ENCODE measurements around the gene ECM1.

ECM1 gene

DNA sequence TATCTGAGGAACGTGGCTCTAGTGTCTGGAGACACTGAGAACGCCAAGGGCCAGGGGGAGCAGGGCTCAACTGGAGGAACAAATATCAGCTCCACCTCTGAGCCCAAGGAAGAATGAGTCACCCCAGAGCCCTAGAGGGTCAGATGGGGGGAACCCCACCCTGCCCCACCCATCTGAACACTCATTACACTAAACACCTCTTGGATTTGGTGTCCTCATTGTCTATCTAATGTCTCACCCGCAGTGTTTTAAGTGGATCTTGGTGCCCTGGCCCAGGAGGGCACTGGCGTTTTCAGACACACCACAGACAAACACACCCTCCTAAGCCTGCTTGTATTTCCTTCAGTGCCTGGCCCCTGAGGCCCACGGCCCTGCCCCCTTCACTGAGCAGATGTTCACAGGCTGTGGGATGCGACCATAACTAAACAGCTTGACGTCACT is 5.5 kb downstream of the ECM1 start:
- DNase-seq: no peak

GRCh38 chr1:150514260-150514659 is 6.4 kb downstream of the ECM1 start:
- DNase-seq: no peak

DNA sequence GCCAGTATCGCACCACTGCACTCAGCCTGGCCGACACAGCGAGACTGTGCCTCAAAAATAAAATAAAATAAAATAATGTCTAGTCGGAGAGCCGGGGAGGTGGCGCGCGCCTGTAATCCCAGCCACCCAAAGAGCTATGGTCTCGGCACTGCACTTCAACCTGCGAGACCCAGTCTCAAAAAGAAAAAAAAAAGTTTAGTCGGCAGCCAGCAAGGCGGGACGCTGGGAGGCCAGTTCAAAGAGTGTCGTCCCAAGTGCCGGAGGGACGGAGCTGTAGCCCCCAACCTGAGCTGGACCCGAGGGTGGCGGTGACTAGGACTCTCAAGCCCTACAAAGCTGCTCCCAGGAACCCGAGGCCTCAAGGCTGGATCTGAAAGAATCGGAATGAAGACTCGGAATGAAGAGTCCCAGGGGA is 7.0 kb downstream of the ECM1 start:
- no peak for DNase-seq

GRCh38 chr1:150515328-150516049 is 7.6 kb downstream of the ECM1 start, which contains the start of gene FALEC:
Gene FALEC, plus strand, starts transcription at chr1:150515752.
- DNase-seq: peak; percentile 94

DNA sequence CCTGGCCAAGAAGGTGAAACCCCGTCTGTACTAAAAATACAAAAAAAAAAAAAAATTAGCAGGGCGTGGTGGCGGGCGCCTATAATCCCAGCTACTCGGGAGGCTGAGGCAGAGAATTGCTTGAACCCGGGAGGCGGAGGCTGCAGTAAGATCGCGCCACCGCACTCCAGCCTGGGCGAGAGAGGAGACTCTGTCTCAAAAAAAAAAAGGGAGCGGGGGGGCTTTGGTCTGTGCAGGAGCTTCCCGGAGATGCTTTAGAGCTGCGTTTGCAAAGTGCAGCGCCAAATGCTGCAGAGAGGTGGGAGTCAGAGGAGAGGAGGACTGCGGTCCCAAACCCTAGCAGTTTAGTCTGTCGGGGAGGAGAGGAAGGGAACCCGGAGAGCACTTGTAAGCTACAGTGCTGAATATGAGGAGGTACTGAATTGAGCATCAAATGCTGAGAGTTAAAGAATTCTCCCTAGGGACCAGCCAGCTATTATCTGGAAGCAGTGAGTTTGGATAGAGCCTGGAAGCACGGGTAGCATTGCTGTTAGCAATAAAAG is 8.2 kb downstream of the ECM1 start:
- DNase-seq: no peak

DNA sequence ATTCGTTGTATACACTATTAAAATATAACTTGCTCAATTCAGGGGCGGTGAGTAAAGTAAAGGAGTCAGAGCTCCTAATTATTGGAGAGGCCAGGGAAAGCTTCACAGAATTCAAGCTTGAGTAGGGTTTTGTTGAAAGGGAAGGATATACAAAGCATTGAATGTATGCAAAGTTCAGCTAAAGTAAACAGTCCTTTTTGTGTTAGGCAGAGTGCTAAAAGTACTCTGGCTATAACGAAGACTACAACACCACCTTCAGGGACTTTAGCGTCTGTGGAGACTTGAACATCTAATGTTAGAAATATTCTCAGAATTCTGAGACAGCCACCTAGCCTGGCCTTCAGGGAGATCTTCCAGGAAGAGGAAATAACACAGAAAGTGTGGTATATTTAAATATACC is 8.7 kb downstream of the ECM1 start:
- DNase-seq: no peak

DNA sequence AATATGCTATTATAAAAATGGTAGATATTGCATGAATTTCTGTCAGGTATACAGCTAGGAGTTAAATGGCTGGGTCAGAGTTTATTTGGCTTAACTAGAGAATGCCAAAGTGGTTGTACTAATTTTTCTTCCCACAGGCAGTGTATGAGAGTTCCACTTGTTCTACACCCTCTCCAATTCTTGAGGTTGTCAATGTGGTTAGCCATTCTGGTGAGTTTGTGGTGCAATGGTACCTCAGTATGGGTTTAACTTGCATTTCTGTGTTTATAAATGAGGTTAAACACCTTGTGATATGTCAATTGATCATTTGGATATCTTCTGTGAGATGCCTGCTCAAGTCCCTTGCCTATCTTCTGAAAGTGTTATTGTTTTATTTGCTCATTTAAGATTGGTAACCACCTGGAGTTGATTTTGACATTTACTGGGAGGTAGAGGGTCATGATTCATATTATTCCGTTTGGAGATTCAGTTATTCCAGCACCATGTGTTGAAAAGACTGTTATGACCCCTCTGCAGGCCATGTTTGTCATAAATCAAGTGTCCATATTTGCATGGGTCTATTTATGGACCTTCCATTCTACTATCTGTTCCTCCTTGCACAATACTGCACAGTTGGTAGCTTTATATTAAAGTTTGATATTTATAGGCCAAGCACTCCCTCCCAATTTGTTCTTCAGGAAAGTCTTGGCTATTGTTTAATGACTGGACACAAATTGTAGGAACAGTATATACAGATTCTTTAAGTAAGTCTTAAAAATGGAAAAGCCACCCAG is 13.5 kb downstream of the ECM1 start:
- no peak for DNase-seq

DNA sequence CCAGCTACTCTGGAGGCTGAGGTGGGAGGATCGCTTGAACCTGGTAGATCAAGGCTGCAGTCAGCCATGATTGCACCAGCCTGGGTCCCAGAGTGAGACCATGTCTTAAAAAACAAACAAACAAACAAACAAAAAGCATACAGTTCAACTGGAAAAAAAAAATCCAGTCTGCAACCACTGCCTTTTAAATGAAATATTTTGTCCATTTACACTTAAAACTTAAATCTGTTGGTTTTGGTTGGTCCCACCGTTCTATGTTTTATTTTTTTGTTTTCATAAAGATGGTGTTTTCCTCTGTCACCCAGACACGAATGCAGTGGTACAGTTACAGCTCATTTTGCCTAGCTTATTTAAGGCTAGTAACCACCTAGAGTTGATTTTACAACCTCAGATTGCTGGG is 17.4 kb downstream of the ECM1 start:
- no peak for DNase-seq

DNA sequence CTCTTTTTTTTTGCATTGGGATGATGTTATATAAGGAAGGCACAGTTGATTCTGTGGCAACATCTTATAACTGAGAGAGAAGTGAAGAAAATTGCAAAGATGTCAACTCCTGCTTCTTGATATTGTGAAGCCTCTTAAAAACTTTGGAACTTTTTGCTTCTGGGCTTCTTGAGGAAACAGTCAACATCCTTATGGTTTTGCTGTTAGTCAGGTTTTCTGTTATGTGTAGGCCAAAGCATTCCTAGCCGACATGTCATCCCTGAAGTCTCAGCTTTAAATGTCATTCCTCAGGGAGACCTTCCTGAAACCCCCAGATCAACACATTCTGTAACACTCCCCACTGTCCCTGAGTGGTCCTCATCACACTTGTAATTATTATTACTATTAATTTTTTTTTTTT is 20.3 kb downstream of the ECM1 start:
- no peak for DNase-seq

DNA sequence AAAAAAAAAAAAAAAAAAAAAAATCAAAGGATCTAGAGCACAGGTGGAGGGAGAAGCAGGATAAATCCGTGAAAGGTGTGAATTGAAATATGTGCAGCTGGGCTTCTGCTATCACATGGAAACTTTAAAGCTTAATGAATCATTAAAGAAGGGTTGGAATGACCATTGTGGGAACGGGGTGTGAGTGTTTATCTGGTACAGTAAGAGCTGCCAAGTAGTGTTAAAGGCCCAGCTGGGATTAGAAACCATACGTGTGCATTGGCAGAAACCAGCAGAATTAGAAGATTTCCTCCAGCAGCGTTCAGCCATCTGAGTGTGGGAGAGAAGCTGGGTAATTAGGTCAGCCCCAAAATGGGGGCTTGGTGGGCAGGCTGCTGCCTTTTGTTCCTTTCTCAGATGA is 21.1 kb downstream of the ECM1 start:
- no peak for DNase-seq

GRCh38 chr1:150530491-150531159 is 22.7 kb downstream of the ECM1 start:
- no peak for DNase-seq

DNA sequence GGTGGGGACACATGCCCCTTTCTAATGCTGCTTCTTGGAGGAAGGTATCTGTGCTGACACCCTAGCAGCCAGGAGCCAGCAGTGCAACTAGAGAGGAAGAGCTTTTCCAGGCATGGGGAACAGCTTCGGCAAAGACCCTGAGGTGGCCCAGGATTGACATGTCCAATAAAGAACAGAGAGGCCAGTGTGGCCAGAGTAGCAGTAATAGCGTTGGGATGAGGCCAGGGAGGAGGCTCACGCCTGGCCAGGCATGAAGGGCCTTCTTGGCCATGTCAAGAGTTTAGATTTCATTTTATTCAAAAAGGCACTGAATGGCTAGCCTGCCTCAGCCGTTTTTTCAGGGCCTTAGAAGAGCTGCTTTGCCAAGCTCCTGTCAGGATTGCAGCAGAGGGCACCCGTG is 25.0 kb downstream of the ECM1 start:
- no peak for DNase-seq

- DNase-seq: no peak
Observed at GRCh38 chr1:150534002-150534401, 26.1 kb downstream of the ECM1 start.

GRCh38 chr1:150535511-150536287 is 27.8 kb downstream of the ECM1 start:
- no peak for DNase-seq

DNA sequence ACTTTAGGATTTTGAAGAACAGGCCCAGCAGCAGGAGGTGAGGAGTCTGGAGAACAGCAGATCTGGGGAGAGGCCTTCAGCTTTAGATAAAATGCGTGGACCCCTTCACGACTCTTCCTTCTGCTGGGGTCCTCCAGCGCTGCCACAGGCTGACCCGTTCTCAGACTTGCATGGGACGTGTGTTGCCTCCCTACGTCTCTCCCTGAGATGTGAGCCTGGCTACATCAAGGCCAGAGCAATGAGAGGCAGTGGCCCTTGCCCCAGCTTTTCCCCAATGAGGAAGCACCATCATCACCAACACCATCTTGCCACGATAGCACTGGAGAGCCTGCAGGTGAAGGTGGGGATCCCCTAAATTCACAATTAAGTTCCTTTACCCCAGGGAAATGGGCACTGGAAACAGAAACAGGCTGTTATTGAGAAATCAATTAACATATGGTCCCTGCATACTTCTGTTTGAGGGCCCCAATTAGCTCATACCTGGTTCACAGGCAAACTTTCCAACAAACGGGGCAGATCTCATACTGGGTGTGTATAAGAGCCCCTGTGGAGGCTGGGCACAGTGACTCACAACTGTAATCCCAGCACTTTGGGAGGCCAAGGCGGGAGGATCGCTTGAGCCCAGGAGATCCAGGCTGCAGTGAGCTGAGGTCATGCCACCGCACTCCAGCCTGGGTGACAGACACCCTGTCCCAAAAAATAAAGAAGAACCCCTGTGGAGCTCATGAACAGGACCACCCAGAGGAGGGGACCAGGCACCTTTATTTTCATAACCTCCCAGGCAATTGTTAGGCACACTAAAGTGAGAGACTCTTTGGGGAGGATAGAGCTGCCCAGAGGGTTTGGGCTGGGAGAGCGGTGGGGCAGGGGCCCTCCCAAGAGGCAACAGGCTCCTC is 29.2 kb downstream of the ECM1 start:
- DNase-seq: no peak

- DNase-seq: no peak
Observed at GRCh38 chr1:150537732-150538684, 30.1 kb downstream of the ECM1 start.

DNA sequence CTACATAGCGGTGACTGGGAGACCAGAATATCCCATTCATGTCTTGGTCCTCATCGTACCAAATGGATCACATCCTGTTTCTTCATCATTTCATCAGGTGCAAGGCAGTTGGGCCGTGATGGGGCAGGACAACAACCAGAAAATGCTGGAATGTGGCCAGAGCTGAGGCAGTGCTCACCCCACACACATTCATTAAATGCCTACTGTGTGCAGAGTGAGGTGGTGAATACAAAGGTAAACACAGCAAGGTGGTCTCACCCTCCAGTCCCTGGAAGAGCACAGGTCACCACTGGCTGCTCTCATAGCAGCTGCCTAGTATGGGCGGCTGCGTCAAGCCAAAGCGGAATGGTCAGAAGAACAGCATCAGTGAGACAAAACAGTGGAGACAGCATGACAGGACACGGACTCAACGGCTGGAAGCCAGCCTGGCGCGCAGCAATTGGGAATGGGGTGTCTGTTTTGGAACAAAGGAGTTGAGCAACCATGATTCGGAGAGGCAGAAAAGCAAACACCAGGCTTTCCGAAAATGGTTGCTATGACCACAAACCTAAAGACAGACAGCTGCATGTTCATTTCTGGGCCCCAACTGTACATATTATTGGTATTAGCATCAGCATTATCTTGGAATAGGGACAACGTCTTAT is 35.7 kb downstream of the ECM1 start:
- no peak for DNase-seq

- DNase-seq: no peak
Observed at GRCh38 chr1:150544204-150544603, 36.3 kb downstream of the ECM1 start.

- no peak for DNase-seq
Observed at GRCh38 chr1:150545486-150546032, 37.6 kb downstream of the ECM1 start.

All from NK-92 treated with Interleukin-12 subunit alpha and Interleukin-12 subunit beta, amount 100 ng/mL, for 24 hours (cell line).